Measurements from ENCODE around the gene AFF2. TPM values are rescaled to one million over a fixed set of nuclear protein-coding genes. Genes with fewer than 3 reads are reported as not detected.

The AFF2 gene
- total and polyA plus RNA-seq, 2 experiments from 2014 or later, result 0.31 to 0.54 TPM

- in situ Hi-C loops (cut with MboI), result no loop called here
- Histone ChIP-seq H3K79me2 (ENCODE audit: insufficient read depth) (no peaks in the 10 kb centered on the region), H3K4me3 (no peak overlapping the region), H3K9me3 (ENCODE audit: low read depth) (no peaks in the 10 kb centered on the region), H3K4me2 (ENCODE audit: unreplicated experiment) (no peak overlapping the region), H3F3A (ENCODE audit: insufficient read depth) (no peaks in the 10 kb centered on the region), H3K27me3 (replicated peaks; ENCODE audit: insufficient read depth) (no peaks in the 10 kb centered on the region), H3K9ac (no peak overlapping the region), H3K4me1 (ENCODE audit: insufficient read depth) (no peaks in the 10 kb centered on the region), H4K20me1 (ENCODE audit: insufficient read depth) (no peaks in the 10 kb centered on the region), H3K36me3 (ENCODE audit: low read depth) (no peaks in the 10 kb centered on the region), H3K9me2 (ENCODE audit: insufficient read depth) (no peaks in the 10 kb centered on the region), H3K27ac (no peak overlapping the region), H2AFZ (no peak overlapping the region)
- no peak for DNase-seq
- TF ChIP-seq EZH2phosphoT487 (IDR thresholded peaks at IDR 0.05; ENCODE audit: insufficient read depth, low read depth) (no peak), EZH2 (IDR thresholded peaks at IDR 0.05; ENCODE audit: insufficient read depth, poor library complexity, severe bottlenecking) (no peak)
- 78 to 86% methylated on average over 5 of the region's 5 CpGs for WGBS, 2 experiments (ENCODE audit: low coverage in 1 of 2, low lambda C conversion rate in 2 of 2, missing lambda C conversion rate in 2 of 2)
These were observed 503.6 kb downstream of the AFF2 start for GRCh38 chrX:149003863-149004660.

GRCh38 chrX:149004936-149005335 is 504.5 kb downstream of the AFF2 start:
- WGBS, 2 experiments (ENCODE audit: low coverage in 1 of 2, low lambda C conversion rate in 2 of 2, missing lambda C conversion rate in 2 of 2), result 83 to 88% methylated on average over 1 to 2 of the region's 2 CpGs

GRCh38 chrX:149006235-149006634 is 505.8 kb downstream of the AFF2 start:
- H3K27me3 ChIP-seq (replicated peaks; ENCODE audit: insufficient read depth), result no peaks in the 10 kb centered on the region
- no peaks in the 10 kb centered on the region for H3K36me3 ChIP-seq (ENCODE audit: low read depth)
- TF ChIP-seq EZH2 (IDR thresholded peaks at IDR 0.05; ENCODE audit: insufficient read depth, poor library complexity, severe bottlenecking), result no peak
- no peak for TF ChIP-seq EZH2phosphoT487 (IDR thresholded peaks at IDR 0.05; ENCODE audit: insufficient read depth, low read depth)
- no peaks in the 10 kb centered on the region for H3K4me1 ChIP-seq (ENCODE audit: insufficient read depth)
- no peak overlapping the region for H3K9ac ChIP-seq
- no peak overlapping the region for H3K27ac ChIP-seq
- in situ Hi-C loops (cut with MboI), result no loop called here
- no peak overlapping the region for H3K4me3 ChIP-seq
- H3K9me2 ChIP-seq (ENCODE audit: insufficient read depth), result no peaks in the 10 kb centered on the region
- no peaks in the 10 kb centered on the region for H3F3A ChIP-seq (ENCODE audit: insufficient read depth)
- H3K9me3 ChIP-seq (ENCODE audit: low read depth), result no peaks in the 10 kb centered on the region
- no peaks in the 10 kb centered on the region for H4K20me1 ChIP-seq (ENCODE audit: insufficient read depth)
- no peak overlapping the region for H3K4me2 ChIP-seq (ENCODE audit: unreplicated experiment)
- H2AFZ ChIP-seq, result no peak overlapping the region
- no peak for DNase-seq
- H3K79me2 ChIP-seq (ENCODE audit: insufficient read depth), result no peaks in the 10 kb centered on the region
- 67 to 68% methylated on average over 3 of the region's 3 CpGs for WGBS, 2 experiments (ENCODE audit: low coverage in 1 of 2, low lambda C conversion rate in 2 of 2, missing lambda C conversion rate in 2 of 2)

More at GRCh38 chrX:149004936-149005335, 504.5 kb downstream of the AFF2 start:
- no peak for DNase-seq
- Histone ChIP-seq H3K9me3 (ENCODE audit: low read depth) (no peaks in the 10 kb centered on the region), H3K4me1 (ENCODE audit: insufficient read depth) (no peaks in the 10 kb centered on the region), H3K4me3 (no peak overlapping the region), H3K79me2 (ENCODE audit: insufficient read depth) (no peaks in the 10 kb centered on the region), H3K4me2 (ENCODE audit: unreplicated experiment) (no peak overlapping the region), H4K20me1 (ENCODE audit: insufficient read depth) (no peaks in the 10 kb centered on the region), H3K36me3 (ENCODE audit: low read depth) (no peaks in the 10 kb centered on the region), H2AFZ (no peak overlapping the region), H3K9ac (no peak overlapping the region), H3K9me2 (ENCODE audit: insufficient read depth) (no peaks in the 10 kb centered on the region), H3F3A (ENCODE audit: insufficient read depth) (no peaks in the 10 kb centered on the region), H3K27me3 (replicated peaks; ENCODE audit: insufficient read depth) (no peaks in the 10 kb centered on the region), H3K27ac (no peak overlapping the region)
- TF ChIP-seq EZH2phosphoT487 (IDR thresholded peaks at IDR 0.05; ENCODE audit: insufficient read depth, low read depth) (no peak), EZH2 (IDR thresholded peaks at IDR 0.05; ENCODE audit: insufficient read depth, poor library complexity, severe bottlenecking) (no peak)
- in situ Hi-C loops (cut with MboI), result no loop called here

GRCh38 chrX:149007423-149007822 is 507.0 kb downstream of the AFF2 start:
- Histone ChIP-seq H3K36me3 (ENCODE audit: low read depth) (no peaks in the 10 kb centered on the region), H2AFZ (no peak overlapping the region), H4K20me1 (ENCODE audit: insufficient read depth) (no peaks in the 10 kb centered on the region), H3K9me2 (ENCODE audit: insufficient read depth) (no peaks in the 10 kb centered on the region), H3K27me3 (replicated peaks; ENCODE audit: insufficient read depth) (no peaks in the 10 kb centered on the region), H3K9me3 (ENCODE audit: low read depth) (no peaks in the 10 kb centered on the region), H3K9ac (no peak overlapping the region), H3F3A (ENCODE audit: insufficient read depth) (no peaks in the 10 kb centered on the region), H3K4me3 (no peak overlapping the region), H3K79me2 (ENCODE audit: insufficient read depth) (no peaks in the 10 kb centered on the region), H3K4me2 (ENCODE audit: unreplicated experiment) (no peak overlapping the region), H3K4me1 (ENCODE audit: insufficient read depth) (no peaks in the 10 kb centered on the region), H3K27ac (no peak overlapping the region)
- no peak for DNase-seq
- in situ Hi-C loops (cut with MboI), result no loop called here
- no peak for TF ChIP-seq EZH2phosphoT487 (IDR thresholded peaks at IDR 0.05; ENCODE audit: insufficient read depth, low read depth)
- TF ChIP-seq EZH2 (IDR thresholded peaks at IDR 0.05; ENCODE audit: insufficient read depth, poor library complexity, severe bottlenecking), result no peak
- 22 to 30% methylated on average over 4 of the region's 4 CpGs for WGBS, 2 experiments (ENCODE audit: low coverage in 1 of 2, low lambda C conversion rate in 2 of 2, missing lambda C conversion rate in 2 of 2)
